NCI-H69 (cell line): ENCODE results near the gene MRAP.
"Not testable (repeated sequence)": the region's sequence is repeated elsewhere in the genome, so short reads cannot be mapped to it uniquely, and the experiment has no call there.

Experiments used
- DNase-seq: peaks from one replicate; lab custom pipeline; 2025; lab: John Stamatoyannopoulos, UW

The MRAP gene

GRCh38 chr21:32300117-32300681 is 1.5 kb downstream of the MRAP start:
- no peak for DNase-seq

GRCh38 chr21:32301596-32301995 is 2.9 kb downstream of the MRAP start:
- DNase-seq = no peak

- DNase-seq = no peak
Observed at GRCh38 chr21:32302560-32302959, 3.9 kb downstream of the MRAP start.

- DNase-seq = no peak
Observed at GRCh38 chr21:32303385-32303784, 4.7 kb downstream of the MRAP start.

- DNase-seq = no peak
Observed at GRCh38 chr21:32304998-32305397, 6.3 kb downstream of the MRAP start.

- peak; percentile 23 for DNase-seq
Observed at GRCh38 chr21:32306021-32306780, 7.5 kb downstream of the MRAP start.

- no peak for DNase-seq
Observed at GRCh38 chr21:32307706-32308105, 9.1 kb downstream of the MRAP start.

- DNase-seq = no peak
Observed at GRCh38 chr21:32308696-32309095, 10.0 kb downstream of the MRAP start.

GRCh38 chr21:32309906-32310460 is 11.3 kb downstream of the MRAP start:
- no peak for DNase-seq

- DNase-seq = not testable (repeated sequence)
Observed at GRCh38 chr21:32310976-32311375, 12.3 kb downstream of the MRAP start.

- no peak for DNase-seq
Observed at GRCh38 chr21:32311621-32312020, 13.0 kb downstream of the MRAP start.

GRCh38 chr21:32312326-32312725 is 13.7 kb downstream of the MRAP start:
- DNase-seq = no peak

GRCh38 chr21:32312976-32313375 is 14.3 kb downstream of the MRAP start:
- DNase-seq = no peak

- no peak for DNase-seq
Observed at GRCh38 chr21:32314806-32315205, 16.2 kb downstream of the MRAP start.

- DNase-seq = no peak
Observed at GRCh38 chr21:32315511-32316281, 17.0 kb downstream of the MRAP start.

- no peak for DNase-seq
Observed at GRCh38 chr21:32316361-32317215, 17.9 kb downstream of the MRAP start.

- DNase-seq = no peak
Observed at GRCh38 chr21:32317726-32318125, 19.1 kb downstream of the MRAP start.

GRCh38 chr21:32319012-32319411 is 20.4 kb downstream of the MRAP start:
- DNase-seq = no peak

- DNase-seq = no peak
Observed at GRCh38 chr21:32320059-32320458, 21.4 kb downstream of the MRAP start.

- no peak for DNase-seq
Observed at GRCh38 chr21:32320726-32321125, 22.1 kb downstream of the MRAP start.

GRCh38 chr21:32321480-32321879 is 22.8 kb downstream of the MRAP start:
- no peak for DNase-seq

- no peak for DNase-seq
Observed at GRCh38 chr21:32322103-32322502, 23.4 kb downstream of the MRAP start.
